Middle frontal gyrus (tissue), 1 donor: ENCODE results near the gene EPAS1.

Experiments
- DNase-seq: peaks from one replicate; pipeline ENCODE4 v3.0.0-alpha.2; 2015; ENCODE audit warnings: low spot score; ENCODE audit errors: extremely low spot score

Gene EPAS1

DNA sequence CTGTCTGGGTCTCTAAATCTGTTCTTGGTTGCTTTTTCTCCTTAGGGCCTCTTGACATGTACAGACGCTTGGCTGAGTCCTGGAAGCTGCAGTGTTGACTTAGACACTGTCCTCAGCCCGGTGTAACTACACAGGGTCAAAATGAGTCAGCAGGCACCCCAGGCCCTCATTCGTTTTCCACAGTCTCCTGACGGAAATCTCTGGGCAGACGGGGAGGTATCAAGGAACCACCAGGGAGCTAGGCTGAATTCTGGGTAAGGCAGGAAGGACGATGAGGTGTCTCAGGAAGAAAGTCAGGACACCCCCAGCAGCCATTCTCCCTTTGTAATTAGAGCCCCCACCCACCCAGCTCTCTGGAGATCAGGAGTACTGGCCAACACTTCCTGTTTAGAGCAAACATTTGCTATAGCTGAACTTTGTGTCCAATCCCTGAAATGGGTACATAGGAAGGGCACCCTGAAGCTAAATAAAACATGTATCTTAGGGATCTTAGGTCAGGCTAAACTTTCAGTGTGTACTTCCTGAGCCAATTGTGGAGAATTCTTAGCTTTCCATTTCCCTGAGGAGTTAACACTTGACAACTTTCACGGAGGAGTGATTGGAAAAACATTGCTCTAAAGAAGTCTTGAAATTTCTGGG, 23.9 kb upstream of the EPAS1 start:
- DNase-seq: no peak

- no peak for DNase-seq
Observed at GRCh38 chr2:46273919-46274318, 23.3 kb upstream of the EPAS1 start.

DNA sequence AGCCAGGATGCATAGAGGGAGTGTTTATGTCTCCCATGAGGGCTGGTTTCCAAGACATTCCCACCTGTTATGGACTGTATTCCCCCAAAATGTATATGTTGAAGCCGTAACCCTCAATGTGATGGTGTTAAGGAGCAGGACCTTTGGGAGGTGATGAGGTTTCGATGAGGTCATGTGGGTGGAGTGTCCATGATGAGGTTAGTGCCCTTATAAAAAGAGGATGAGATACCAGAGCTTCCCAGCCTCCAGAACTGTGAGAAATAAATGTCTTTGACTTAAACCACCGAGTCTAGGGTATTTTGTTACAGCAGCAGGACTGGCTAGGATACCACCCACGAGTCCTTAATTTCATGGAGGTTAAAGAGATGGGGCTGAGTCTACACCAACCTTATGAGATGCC, 22.6 kb upstream of the EPAS1 start:
- DNase-seq: no peak

DNA sequence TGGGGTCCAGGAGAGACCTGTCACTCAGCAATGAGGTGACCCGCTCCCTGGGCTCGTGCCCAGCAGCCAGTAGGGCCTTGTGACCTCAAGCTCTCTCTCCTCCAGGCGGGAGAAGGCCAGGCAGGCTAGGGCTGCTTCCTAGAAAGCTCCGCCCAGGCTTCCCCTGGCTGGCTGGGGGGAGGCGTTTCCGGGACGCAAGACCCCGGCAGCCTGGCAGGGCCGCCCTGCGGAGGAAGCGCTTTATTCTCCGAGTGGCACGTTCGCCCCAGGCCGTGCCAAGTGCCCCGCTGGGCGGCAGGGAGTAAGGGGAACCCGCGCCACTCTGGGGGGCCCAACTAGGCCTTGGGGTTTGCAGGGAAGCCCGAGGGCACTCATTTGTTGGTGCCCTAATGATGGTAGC, 21.2 kb upstream of the EPAS1 start:
- no peak for DNase-seq

GRCh38 chr2:46276642-46277041, 20.6 kb upstream of the EPAS1 start:
- no peak for DNase-seq

DNA sequence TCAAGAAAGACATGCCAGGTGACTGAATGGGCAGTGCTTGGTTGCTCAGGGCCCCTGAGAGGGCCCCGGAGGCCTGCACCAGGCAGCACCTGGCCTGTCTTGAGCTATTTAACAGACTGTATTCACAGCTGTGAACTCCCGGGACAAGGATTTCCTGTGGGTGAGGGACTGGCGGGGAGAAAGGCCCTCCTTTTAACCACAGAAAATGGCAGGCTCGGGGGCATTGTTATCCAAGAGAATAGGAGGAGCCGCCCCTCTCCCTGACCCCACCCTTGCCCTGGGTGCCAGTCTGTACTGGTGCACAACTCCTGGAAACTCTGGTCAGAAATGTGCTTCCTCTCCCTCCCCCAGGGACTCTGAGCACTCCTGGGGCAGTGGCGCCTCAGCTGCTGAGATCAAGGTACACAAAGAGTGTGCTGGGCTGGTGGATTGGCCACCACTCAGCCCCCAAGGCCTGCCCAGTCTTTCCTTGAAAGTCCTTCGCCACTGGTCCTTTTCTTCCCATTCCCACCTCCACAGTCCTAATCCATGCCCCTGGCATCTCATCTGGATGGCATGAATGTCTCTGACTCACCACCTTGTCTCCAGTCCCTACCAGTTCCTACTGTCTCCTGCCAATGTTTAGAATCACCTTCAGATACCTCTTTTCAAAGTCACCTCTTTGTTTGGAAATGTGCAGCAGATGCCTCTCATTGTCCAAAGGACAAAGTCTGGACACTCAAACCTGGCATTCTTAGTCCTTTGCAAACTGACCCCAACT, 19.6 kb upstream of the EPAS1 start:
- DNase-seq: no peak

DNA sequence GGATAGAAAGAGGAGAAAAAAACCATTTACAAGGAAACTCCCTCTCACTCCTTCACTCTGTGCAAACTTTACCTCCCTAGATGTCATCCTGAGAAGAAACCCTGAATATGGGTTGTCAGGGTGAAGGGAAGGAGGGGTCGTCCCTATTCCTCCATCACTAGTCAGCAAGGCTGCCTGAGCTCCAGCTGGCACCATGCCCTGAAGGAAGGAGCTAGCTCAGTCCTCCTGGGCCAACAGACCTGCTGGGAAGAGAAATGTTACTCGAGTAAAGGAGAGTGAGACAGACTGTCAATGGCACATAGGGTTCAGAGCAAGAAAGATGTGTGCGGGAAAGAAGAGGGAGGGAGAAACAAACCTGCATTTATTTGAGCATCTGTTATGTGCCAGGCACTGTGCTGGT, 18.3 kb upstream of the EPAS1 start:
- no peak for DNase-seq

DNA sequence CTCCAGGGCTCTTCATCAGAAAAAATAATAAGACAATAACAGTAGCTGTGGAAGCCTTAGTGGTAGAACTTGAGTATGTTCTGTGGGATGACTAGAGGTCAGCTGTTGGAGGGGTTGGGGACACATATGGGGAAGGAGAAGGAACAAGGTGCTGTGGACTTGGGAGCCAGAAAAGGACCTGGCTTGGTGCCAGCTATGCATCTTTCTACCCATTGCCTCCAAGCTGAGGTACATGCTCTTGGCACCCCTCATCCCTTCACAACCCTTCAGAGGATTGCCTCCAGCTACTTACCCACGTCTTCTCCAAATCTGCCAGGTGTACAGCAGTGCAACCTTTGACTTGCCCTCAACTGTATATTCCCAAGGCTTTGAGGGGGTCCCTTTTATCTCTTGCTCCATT, 15.3 kb upstream of the EPAS1 start:
- no peak for DNase-seq

DNA sequence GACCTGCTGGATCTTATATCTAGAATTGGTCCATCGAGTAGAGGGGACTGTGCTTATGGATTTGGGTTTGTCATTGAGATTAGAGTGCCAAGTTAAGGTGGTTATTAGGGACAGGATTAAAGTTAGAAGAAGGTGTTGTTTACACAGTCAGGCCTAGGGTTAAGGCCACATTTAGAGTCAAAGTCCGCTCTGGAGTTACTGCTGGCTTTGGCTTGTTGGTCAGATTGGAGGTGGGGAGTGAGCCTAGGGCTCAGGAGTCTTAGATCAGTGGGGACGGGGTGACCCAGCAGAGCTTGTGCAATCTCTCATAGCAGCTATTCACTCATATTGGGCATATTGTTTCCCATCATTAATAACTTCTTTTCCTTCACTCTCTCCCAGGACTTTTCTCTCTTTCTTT, 13.5 kb upstream of the EPAS1 start:
- no peak for DNase-seq

GRCh38 chr2:46284260-46284659, 12.9 kb upstream of the EPAS1 start:
- no peak for DNase-seq

DNA sequence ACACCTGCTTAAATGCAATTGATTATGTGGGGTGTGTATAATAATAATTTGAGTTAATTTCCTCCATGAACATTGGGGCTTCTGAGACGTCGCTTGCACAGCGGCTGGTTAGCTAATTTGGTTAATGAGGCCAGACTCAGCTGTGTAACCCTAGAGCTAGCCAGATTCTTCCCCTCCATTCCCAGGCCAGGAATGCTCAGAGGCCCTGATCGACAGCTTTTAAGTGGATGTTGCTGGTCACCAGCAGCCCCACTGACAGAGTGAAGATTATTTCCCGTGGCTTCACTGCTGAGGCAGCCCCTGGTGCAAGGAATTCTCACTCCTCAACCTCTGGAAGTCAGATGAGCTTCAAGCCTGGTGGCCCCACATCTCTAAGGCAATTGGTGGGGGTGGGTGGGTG, 12.4 kb upstream of the EPAS1 start:
- no peak for DNase-seq

GRCh38 chr2:46286715-46287114, 10.5 kb upstream of the EPAS1 start:
- no peak for DNase-seq

GRCh38 chr2:46290078-46290477, 7.1 kb upstream of the EPAS1 start:
- DNase-seq: no peak

GRCh38 chr2:46293466-46293865, 3.7 kb upstream of the EPAS1 start:
- DNase-seq: no peak

GRCh38 chr2:46294176-46294836, 2.9 kb upstream of the EPAS1 start:
- DNase-seq: no peak

DNA sequence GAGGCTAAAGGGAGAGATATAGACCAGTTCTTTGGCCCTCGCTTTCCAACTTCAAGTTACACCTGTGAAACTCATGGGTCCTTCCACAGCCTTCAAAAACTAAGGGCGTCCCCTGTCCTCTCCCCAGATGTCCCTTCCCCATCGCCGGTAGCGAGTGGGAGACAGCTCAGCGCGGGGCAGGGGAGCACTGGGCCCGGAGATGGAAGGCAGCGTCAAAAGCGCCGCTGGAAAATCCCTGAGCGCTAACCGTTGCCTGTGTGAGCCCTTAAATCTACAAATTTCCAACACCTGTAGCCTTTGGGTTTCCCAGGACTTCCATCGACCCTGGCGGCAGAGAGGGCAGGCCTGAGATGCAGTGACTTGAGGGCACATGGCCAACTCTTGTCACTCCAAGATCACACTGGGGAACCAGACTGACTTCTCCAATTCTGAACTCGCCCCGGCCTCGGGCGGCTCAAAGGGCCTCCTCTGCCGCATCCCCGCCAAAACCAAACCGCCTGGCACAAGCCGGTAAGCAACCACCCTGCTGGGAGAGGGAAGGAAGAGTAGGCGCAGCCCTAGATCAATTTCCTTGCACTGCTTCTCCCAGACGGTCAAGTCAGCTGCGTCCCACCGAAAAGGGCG, 879 bp upstream of the EPAS1 start:
- no peak for DNase-seq

DNA sequence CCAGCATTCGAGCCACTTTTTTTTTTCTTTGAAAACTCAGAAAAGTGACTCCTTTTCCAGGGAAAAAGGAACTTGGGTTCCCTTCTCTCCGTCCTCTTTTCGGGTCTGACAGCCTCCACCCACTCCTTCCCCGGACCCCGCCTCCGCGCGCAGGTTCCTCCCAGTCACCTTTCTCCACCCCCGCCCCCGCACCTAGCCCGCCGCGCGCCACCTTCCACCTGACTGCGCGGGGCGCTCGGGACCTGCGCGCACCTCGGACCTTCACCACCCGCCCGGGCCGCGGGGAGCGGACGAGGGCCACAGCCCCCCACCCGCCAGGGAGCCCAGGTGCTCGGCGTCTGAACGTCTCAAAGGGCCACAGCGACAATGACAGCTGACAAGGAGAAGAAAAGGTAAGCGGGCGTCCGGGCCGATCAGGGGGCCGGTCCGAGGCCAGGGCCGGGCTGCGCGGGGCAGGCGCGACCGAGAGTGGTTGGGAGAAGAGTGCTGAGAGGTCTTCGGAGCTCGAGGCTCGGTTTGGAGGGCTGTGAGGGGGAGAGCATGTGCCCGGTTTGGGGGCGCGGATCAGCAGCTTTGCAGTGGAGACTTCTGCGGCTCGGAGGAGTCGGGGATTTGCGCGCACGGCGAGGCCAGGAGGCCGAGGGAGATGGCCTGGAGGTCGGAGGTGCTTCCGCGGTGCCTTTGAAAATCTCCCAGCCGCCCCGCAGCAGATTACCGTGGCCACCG, 502 bp downstream of the EPAS1 start:
- no peak for DNase-seq

- no peak for DNase-seq
Observed at GRCh38 chr2:46298272-46298521, 990 bp downstream of the EPAS1 start.

DNA sequence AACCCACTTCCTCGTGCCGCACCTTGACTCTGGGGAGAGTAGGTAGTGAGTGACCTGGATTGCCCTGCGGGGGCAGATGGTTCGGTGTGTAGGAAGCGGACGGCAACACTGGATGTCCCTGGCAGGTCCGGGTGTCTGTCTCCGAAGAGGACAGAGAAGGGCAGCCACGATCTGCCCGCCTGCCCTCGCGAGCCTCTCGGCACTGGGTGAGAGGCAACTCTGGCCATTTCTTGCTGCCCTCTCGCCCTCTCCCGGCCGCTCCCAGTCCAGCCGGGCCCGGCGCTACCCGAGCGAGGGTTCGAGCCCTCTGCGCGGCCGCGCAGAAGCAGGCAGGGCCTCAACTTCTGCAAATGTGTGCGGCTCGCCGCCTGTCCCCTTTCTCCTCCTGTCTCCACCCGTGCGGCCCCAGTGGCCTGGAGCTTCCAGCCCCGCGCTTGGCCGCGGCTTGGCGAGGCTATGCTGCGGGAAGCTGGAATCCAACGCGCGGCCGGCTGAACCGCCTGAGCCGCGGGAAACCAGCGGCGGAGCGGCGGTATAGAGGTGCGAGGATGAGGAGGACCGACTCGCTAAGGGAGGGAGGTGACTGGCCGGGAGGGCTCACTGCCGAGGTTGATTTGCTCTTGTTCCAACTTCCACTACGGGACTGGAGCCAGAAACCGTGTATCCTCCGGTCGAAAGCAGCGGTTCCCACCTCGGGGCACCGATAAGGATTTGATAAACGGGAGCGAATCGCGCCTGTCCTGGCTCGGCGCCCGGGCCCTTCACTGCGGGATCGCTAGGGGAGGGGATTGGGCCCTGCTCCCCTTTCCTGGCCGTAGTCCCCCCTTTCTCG, 1.5 kb downstream of the EPAS1 start:
- no peak for DNase-seq

- DNase-seq: no peak
Observed at GRCh38 chr2:46299365-46300263, 2.4 kb downstream of the EPAS1 start.
